Measurements from ENCODE around the gene EPHA1.

The EPHA1 gene

GRCh38 chr7:143411976-143412708 lies 3.5 kb upstream of the EPHA1 start:
- no peak for DNase-seq
- TF ChIP-seq, protein P1, sequence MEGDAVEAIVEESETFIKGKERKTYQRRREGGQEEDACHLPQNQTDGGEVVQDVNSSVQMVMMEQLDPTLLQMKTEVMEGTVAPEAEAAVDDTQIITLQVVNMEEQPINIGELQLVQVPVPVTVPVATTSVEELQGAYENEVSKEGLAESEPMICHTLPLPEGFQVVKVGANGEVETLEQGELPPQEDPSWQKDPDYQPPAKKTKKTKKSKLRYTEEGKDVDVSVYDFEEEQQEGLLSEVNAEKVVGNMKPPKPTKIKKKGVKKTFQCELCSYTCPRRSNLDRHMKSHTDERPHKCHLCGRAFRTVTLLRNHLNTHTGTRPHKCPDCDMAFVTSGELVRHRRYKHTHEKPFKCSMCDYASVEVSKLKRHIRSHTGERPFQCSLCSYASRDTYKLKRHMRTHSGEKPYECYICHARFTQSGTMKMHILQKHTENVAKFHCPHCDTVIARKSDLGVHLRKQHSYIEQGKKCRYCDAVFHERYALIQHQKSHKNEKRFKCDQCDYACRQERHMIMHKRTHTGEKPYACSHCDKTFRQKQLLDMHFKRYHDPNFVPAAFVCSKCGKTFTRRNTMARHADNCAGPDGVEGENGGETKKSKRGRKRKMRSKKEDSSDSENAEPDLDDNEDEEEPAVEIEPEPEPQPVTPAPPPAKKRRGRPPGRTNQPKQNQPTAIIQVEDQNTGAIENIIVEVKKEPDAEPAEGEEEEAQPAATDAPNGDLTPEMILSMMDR (IDR thresholded peaks at IDR 0.05; ENCODE audit: low read depth, low read length): no peak
- H3K36me3 ChIP-seq: no peaks in the 10 kb centered on the region
- H3K27me3 ChIP-seq (ENCODE audit: insufficient read depth, low read depth, severe bottlenecking): no peaks in the 10 kb centered on the region
- H3K9me3 ChIP-seq (ENCODE audit: severe bottlenecking): no peaks in the 10 kb centered on the region
- H3K4me3 ChIP-seq (ENCODE audit: low read depth, low read length): no peak overlapping the region
- H3K27ac ChIP-seq: no peak overlapping the region

GRCh38 chr7:143410521-143411004 lies 1.9 kb upstream of the EPHA1 start:
- Histone ChIP-seq H3K9me3 (ENCODE audit: severe bottlenecking) (no peaks in the 10 kb centered on the region), H3K4me3 (ENCODE audit: low read depth, low read length) (no peak overlapping the region), H3K27me3 (ENCODE audit: insufficient read depth, low read depth, severe bottlenecking) (no peaks in the 10 kb centered on the region), H3K36me3 (no peaks in the 10 kb centered on the region), H3K27ac (no peak overlapping the region)
- TF ChIP-seq, protein P1 (IDR thresholded peaks at IDR 0.05; ENCODE audit: low read depth, low read length): no peak
- DNase-seq: no peak

DNA sequence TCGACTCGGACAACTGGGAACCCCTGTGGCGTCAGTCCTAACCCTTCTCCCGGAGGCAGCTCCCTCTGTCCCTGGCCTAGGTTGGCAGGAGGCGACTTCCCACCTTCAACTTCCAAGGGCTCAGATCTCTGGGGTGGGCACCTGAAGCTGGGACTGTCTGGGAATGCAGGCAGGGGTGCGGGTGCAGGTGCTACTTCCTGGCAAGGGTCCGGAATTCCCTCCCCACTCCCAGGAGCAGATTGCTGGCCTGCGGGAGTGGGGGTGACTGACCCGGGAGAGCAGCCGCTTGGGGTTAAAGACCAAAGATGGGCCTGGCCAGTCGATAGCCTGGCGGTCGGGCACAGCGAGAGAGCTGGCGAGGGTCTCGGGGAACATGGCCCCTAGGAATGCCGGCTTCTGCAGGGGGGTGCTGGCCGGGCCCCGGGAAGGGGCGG lies 387 bp downstream of the EPHA1 start:
- Histone ChIP-seq H3K27me3 (ENCODE audit: insufficient read depth, low read depth, severe bottlenecking) (no peaks in the 10 kb centered on the region), H3K9me3 (ENCODE audit: severe bottlenecking) (no peaks in the 10 kb centered on the region), H3K4me3 (ENCODE audit: low read depth, low read length) (no peak overlapping the region), H3K27ac (no peak overlapping the region), H3K36me3 (no peaks in the 10 kb centered on the region)
- TF ChIP-seq, protein P1 (IDR thresholded peaks at IDR 0.05; ENCODE audit: low read depth, low read length): no peak
- DNase-seq: no peak

DNA sequence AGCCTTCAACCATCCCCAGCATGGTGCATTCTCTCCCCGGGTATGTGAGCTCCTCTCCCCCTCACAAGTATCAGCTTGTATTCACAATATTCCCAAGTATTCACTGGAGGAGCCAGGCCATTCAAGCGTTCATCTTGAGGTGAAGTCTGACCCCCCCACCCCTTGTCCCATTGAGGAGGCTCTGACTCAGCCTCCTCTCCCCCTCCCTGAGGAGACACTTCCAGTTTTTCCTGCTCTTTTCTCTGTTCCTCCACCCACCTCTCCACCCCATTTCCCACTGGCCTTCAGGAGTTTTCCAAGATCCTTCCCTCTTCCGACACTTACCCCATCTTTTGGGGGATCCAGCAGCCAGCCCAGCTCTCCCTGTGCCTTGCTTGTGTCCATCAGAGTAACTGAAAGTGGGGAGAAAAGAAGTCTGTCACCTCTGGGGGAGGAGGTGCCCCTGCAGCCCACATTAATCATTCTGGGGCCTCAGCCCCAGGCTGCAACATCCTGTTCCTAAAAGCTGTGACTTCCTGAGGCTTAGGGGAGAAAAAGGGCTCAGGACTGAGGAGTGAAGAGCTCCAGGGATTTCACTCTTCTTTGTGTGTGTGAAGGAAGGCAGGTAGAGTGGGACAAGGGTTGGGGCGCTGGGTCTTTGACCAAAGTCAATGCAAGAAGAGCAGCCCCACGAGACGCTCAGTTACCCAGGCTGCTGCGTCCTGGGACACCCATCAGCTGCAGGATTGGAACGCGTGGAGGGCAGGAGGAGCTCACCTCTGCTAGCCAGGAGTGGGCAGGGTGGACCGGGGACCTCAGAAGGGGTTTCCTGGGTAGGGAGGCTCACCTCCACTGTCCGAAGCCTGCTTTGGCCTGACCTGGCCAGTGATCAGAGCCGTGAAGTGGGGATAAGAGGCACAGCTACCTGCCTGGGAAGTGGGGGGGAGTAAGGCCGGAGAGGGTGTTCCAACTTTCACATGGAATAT lies 1.1 kb downstream of the EPHA1 start:
- H3K27me3 ChIP-seq (ENCODE audit: insufficient read depth, low read depth, severe bottlenecking): no peaks in the 10 kb centered on the region
- TF ChIP-seq, protein P1 (IDR thresholded peaks at IDR 0.05; ENCODE audit: low read depth, low read length): no peak
- no peak overlapping the region for H3K27ac ChIP-seq
- H3K36me3 ChIP-seq: no peaks in the 10 kb centered on the region
- no peak overlapping the region for H3K4me3 ChIP-seq (ENCODE audit: low read depth, low read length)
- DNase-seq: no peak
- no peaks in the 10 kb centered on the region for H3K9me3 ChIP-seq (ENCODE audit: severe bottlenecking)

DNA sequence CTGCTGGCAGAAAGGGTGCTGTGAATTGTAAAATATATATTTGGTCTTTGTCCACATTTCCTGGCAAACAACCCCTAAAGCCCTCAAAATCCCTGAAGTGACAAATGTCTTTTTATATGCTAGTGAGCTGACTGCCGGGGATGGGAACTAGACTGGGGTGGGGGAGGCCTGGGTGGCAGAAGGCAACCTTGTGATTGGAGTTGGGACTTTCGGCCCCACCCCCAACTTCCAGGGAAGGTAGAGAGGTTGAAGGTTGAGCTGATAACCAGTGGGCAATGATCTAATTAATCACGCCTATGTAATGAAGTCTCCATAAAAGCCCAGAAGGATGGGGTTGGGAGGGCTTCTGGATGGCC lies 2.7 kb downstream of the EPHA1 start:
- no peaks in the 10 kb centered on the region for H3K27me3 ChIP-seq (ENCODE audit: insufficient read depth, low read depth, severe bottlenecking)
- no peak for DNase-seq
- no peaks in the 10 kb centered on the region for H3K9me3 ChIP-seq (ENCODE audit: severe bottlenecking)
- no peak overlapping the region for H3K27ac ChIP-seq
- TF ChIP-seq, protein P1 (IDR thresholded peaks at IDR 0.05; ENCODE audit: low read depth, low read length): no peak
- H3K36me3 ChIP-seq: no peaks in the 10 kb centered on the region
- H3K4me3 ChIP-seq (ENCODE audit: low read depth, low read length): no peak overlapping the region
